ENCODE measurements around the gene ZNF91. TPM values are rescaled to one million over a fixed set of nuclear protein-coding genes. Genes with fewer than 3 reads are reported as not detected.
"Not testable (repeated sequence)": the region's sequence is repeated elsewhere in the genome, so short reads cannot be mapped to it uniquely, and the experiment has no call there.

ZNF91 gene
- total and polyA plus RNA-seq, 2 donors = 11.1 to 223 TPM

DNA sequence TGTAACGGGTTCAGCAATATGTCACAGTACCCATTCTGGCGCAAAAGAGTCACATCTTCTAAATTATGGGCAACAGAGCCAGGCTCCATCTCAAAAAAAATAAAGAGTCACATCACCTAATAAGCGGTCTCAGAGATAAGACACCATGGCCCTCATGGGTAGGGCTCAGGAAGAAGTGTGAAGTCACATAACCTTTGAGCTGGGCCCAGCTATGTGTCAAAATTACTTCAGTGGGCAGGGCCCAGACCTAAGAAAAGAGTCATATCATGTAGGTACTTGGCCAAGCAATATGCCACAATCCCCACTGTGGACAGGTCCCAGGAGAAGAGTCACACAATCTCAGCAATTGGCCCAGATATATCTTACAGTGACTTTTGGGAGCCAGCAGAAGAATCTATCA is 11.4 kb upstream of the ZNF91 start:
- no peak overlapping the region for H3K27ac ChIP-seq (ENCODE audit: low read depth)
- H3K4me3 ChIP-seq (ENCODE audit: low read depth, low read length) = no peak overlapping the region
- H3K4me1 ChIP-seq (ENCODE audit: insufficient read depth) = no peaks in the 10 kb centered on the region
- H3K36me3 ChIP-seq (ENCODE audit: insufficient read depth) = no peaks in the 10 kb centered on the region
- 98% methylated on average over 3 of the region's 3 CpGs for WGBS
- DNase-seq (ENCODE audit: extremely low spot score) = no peak

DNA sequence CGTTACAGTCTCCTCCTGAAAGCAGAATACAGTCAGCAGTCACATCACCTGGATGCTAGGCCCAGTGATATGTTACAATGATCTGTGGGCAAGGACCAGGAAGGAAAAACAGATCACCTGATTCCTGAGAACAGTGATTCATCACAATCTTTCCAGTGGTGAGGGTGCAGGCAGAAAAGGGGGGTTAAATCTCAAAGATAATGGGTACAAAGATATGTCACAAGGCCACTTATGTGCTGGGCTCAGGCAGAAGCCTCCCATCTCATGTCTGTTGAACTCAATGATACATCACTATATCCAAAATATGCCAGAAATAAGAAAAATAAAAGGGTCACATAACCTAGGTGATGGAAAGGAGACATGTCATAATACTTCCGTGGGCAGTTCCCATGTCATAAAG is 10.8 kb upstream of the ZNF91 start:
- H3K4me1 ChIP-seq (ENCODE audit: insufficient read depth) = no peaks in the 10 kb centered on the region
- no peaks in the 10 kb centered on the region for H3K36me3 ChIP-seq (ENCODE audit: insufficient read depth)
- no peak for DNase-seq (ENCODE audit: extremely low spot score)
- H3K27ac ChIP-seq (ENCODE audit: low read depth) = no peak overlapping the region
- H3K4me3 ChIP-seq (ENCODE audit: low read depth, low read length) = no peak overlapping the region
- WGBS = 90% methylated on average over 2 of the region's 2 CpGs

DNA sequence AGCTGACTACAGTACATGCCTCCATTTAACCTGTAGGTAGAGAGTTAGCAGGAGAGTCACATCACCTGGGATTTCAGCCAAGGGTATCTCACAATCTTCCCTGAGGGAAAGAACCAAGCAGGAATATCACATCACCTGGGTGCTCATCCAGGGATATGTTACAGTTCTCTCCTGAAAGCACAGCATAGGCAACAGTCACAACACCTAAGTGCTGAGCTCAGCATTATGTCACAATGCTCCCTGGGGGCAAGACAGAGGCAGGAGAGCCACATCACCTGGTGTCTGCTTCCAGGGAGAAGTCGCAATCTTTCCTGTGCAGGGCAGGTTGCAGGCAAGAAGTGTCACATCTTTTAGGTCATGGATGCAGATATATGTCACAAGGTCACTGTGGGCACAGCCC is 9.4 kb upstream of the ZNF91 start:
- WGBS = 95% methylated on average over 1 of the region's 1 CpG
- Histone ChIP-seq H3K4me3 (ENCODE audit: low read depth, low read length) (no peak overlapping the region), H3K4me1 (ENCODE audit: insufficient read depth) (no peaks in the 10 kb centered on the region), H3K27ac (ENCODE audit: low read depth) (no peak overlapping the region), H3K36me3 (ENCODE audit: insufficient read depth) (no peaks in the 10 kb centered on the region)
- DNase-seq (ENCODE audit: extremely low spot score) = no peak

DNA sequence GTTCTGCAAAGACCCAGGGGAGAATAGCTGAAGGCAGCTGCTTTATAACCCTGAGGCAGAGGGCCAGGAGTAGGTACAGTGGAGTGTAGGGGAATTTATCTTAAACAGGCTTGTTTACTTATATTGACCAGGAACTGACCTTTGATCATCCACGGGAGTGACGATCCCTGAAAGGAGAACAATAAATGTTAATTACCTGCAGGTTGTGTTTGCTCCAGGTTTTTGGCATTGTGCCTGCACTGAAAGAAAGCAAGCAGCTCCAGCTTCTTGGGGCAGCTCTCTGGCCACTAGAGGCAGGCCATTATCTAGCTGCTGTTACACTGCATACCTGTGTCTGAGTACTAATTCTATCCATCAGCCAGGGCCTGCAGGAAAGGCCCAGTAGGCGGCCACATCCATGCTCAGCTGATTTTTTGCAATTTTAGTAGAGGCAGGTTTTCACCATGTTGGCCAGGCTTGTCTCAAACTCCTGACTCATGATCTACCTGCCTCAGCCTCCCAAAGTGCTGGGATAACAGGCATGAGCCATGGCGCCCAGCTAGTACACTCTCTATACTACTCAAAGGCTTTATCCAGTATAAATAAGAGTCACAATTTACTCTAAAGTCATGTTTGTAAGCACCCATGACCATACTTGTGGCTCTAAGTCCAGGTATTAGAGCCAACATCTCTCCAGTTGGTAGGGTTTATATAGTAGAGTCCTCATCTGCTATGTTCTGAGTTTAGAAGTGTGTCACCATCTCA is 8.5 kb upstream of the ZNF91 start:
- H3K4me3 ChIP-seq (ENCODE audit: low read depth, low read length) = no peak overlapping the region
- H3K36me3 ChIP-seq (ENCODE audit: insufficient read depth) = no peaks in the 10 kb centered on the region
- 60% methylated on average over 4 of the region's 4 CpGs for WGBS
- H3K4me1 ChIP-seq (ENCODE audit: insufficient read depth) = no peaks in the 10 kb centered on the region
- DNase-seq (ENCODE audit: extremely low spot score) = no peak
- no peak overlapping the region for H3K27ac ChIP-seq (ENCODE audit: low read depth)

DNA sequence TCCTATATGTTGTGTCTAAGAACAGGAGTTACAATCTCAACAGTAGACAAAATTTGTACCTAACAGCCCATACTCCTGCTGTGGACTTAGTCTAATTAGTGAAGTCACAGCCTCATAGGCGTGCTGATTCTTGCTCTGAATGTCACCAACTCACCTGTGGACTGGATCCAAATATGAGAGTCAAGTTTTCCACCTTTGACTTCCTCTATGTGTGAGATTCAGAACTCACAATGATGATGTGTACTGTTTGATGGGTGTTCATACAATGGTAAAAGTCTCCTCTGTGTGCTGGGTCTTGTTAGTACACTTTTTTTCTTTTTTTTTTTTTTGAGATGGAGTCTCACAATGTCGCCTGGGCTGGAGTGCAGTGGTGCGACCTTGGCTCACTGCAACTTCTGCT is 7.8 kb upstream of the ZNF91 start:
- Histone ChIP-seq H3K4me1 (ENCODE audit: insufficient read depth) (no peaks in the 10 kb centered on the region), H3K4me3 (ENCODE audit: low read depth, low read length) (no peak overlapping the region), H3K27ac (ENCODE audit: low read depth) (no peak overlapping the region), H3K36me3 (ENCODE audit: insufficient read depth) (no peaks in the 10 kb centered on the region)
- 82% methylated on average over 3 of the region's 3 CpGs for WGBS
- DNase-seq (ENCODE audit: extremely low spot score) = no peak

DNA sequence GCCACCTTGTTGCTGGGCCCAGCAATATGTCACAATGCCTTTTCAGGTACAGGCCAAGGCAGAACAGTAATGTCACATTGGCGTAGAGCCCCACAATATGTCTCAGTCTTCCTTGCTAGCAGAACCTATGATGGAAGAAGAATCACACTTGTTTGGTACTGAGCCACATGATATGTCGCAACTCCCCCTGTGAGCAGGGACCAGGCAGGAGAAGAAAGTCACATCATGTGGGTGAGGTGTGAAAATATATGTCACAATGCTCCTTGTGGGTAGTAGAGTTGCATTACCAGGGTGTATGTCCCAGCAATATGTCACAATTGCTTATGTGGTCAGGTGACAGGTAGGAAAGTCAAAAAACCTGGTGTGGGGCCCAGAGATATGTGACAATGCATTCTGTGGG is 7.1 kb upstream of the ZNF91 start:
- DNase-seq (ENCODE audit: extremely low spot score) = no peak
- no peaks in the 10 kb centered on the region for H3K36me3 ChIP-seq (ENCODE audit: insufficient read depth)
- H3K4me3 ChIP-seq (ENCODE audit: low read depth, low read length) = no peak overlapping the region
- no peaks in the 10 kb centered on the region for H3K4me1 ChIP-seq (ENCODE audit: insufficient read depth)
- H3K27ac ChIP-seq (ENCODE audit: low read depth) = no peak overlapping the region
- WGBS = 93% methylated on average over 2 of the region's 2 CpGs

DNA sequence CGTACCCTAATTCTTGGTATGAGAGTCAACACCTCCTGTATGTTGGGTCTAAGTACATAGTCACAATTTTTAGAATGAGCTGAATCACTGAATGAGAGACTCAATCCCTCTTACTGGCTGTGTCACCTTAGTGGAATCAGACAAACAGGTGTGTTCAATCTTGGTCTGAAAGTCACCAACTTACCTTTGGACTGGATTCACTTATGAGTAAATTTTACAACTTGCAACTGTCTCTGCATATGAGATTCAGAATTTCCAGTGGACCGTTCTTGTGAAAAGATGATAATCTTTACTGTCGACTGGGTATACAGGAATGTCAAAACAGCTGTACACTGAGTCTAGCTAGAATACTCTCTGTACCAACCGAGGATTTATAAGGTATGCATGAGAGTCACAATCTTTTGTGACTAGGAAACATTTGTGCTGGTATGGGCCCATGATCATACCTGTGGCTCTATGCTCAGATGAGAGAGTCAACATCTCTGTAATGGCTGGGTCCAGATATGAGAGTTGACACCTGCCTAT is 5.9 kb upstream of the ZNF91 start:
- WGBS = 85% methylated on average over 4 of the region's 4 CpGs
- H3K4me1 ChIP-seq (ENCODE audit: insufficient read depth) = no peaks in the 10 kb centered on the region
- H3K4me3 ChIP-seq (ENCODE audit: low read depth, low read length) = no peak overlapping the region
- no peak overlapping the region for H3K27ac ChIP-seq (ENCODE audit: low read depth)
- no peaks in the 10 kb centered on the region for H3K36me3 ChIP-seq (ENCODE audit: insufficient read depth)
- DNase-seq (ENCODE audit: extremely low spot score) = no peak

DNA sequence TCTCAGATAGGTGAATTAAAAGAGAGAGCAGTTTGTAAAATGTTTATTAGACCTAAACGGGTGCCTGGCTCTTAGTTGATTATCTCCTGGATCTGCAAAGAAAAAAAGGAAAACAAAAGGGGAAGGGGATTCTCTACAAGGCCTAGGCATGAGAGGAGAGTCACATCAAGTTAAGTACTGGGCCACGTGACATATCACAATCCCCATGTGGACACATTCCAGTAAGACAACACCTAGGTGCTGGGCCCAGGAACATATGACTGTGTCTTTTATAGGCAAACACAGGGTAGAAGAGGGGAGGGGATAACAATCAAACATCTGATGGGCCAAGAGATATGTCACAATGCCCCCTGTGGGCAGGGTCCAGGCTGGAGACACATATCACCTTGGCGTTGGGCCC is 4.2 kb upstream of the ZNF91 start:
- no peak overlapping the region for H3K27ac ChIP-seq (ENCODE audit: low read depth)
- no peaks in the 10 kb centered on the region for H3K4me1 ChIP-seq (ENCODE audit: insufficient read depth)
- no peaks in the 10 kb centered on the region for H3K36me3 ChIP-seq (ENCODE audit: insufficient read depth)
- no peak for DNase-seq (ENCODE audit: extremely low spot score)
- WGBS = 79% methylated on average over 3 of the region's 3 CpGs
- no peak overlapping the region for H3K4me3 ChIP-seq (ENCODE audit: low read depth, low read length)

DNA sequence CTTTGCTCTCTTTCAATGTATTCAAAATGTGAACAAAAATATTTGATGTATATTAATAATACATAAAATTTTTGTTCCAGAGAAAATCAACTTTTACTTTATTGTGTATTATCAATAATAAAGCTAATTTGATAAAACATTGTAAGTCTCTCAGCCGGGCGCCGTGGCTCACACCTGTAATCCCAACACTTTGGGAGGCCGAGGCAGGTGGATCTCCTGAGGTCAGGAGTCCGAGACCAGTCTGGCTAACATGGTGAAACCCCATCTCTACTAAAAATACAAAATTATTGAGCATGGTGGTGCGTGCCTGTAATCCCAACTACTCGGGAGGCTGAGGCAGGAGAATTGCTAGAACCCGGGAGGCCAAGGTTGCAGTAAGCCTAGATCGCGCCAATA is 449 bp upstream of the ZNF91 start:
- 92% methylated on average over 10 of the region's 10 CpGs for WGBS
- not testable (repeated sequence) for DNase-seq (ENCODE audit: extremely low spot score); H3K4me3 ChIP-seq (ENCODE audit: low read depth, low read length); H3K4me1 ChIP-seq (ENCODE audit: insufficient read depth); H3K36me3 ChIP-seq (ENCODE audit: insufficient read depth); H3K27ac ChIP-seq (ENCODE audit: low read depth)

DNA sequence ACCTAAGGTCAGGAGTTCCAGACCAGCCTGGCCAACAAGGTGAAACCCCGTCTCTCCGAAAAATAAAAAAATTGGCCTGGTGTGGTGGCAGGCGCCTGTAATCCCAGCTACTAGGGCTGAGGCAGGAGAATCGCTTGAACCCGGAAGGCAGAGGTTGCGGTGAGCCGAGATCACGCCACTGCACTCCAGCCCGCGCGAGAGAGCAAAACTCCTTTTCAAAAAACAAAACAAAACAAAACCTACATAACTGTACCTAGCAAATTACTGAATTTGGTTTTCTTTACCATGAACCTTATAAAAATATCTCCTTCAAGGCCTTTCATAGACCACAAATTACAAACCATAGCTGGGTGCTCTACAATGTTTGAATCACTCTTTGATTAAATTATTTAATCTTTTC is 760 bp downstream of the ZNF91 start:
- peak overlapping the region; percentile 58 for H3K4me3 ChIP-seq (ENCODE audit: low read depth, low read length)
- no peaks in the 10 kb centered on the region for H3K36me3 ChIP-seq (ENCODE audit: insufficient read depth)
- WGBS = 1% methylated on average over 11 of the region's 11 CpGs
- DNase-seq (ENCODE audit: extremely low spot score) = no peak
- peaks cover 4% of the 10 kb centered on the region for H3K4me1 ChIP-seq (ENCODE audit: insufficient read depth)
- H3K27ac ChIP-seq (ENCODE audit: low read depth) = peak overlapping the region; percentile 97

DNA sequence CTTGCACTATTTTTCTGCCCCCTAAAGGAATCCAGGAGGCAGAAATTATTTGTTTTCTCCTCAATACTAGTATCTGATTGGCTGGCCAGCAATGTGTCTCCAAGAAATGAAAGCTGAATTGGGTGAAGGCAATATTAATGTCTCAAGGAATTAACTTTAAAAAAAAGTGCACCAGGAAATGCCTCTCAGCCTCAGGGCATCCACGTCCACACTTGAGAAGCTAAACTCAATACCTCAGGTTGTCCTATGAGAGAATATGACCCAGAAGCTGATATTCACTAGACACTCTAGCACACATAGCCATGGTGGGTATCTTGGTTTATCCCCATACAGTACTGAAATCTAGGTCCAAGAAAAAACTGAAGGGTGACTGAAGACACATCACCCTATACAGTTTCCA is 2.1 kb downstream of the ZNF91 start:
- Histone ChIP-seq H3K36me3 (ENCODE audit: insufficient read depth) (no peaks in the 10 kb centered on the region), H3K4me1 (ENCODE audit: insufficient read depth) (peaks cover 4% of the 10 kb centered on the region), H3K4me3 (ENCODE audit: low read depth, low read length) (no peak overlapping the region), H3K27ac (ENCODE audit: low read depth) (no peak overlapping the region)
- 66% methylated on average over 1 of the region's 1 CpG for WGBS
- DNase-seq (ENCODE audit: extremely low spot score) = no peak

DNA sequence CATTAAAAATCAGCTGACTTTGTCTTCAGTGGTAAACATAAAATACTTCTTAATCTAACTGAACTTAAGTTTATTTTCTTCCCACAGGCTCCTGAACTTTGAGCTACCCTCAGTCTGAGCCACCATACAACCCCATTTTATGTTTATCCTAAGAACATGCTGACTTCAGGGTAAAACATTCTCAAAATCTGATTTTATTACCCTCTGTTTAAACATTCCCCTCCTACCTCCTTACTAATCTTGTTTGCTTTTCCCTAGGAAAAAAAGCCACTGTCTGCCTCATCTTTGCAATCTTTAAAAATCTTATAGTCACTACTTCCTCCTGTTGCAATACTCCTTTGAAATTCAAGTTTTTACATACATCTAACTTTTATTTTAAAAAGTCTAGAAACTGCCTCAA is 4.0 kb downstream of the ZNF91 start:
- H3K27ac ChIP-seq (ENCODE audit: low read depth) = no peak overlapping the region
- H3K4me1 ChIP-seq (ENCODE audit: insufficient read depth) = peaks cover 4% of the 10 kb centered on the region
- H3K36me3 ChIP-seq (ENCODE audit: insufficient read depth) = peaks cover 2% of the 10 kb centered on the region
- H3K4me3 ChIP-seq (ENCODE audit: low read depth, low read length) = no peak overlapping the region
- no peak for DNase-seq (ENCODE audit: extremely low spot score)

DNA sequence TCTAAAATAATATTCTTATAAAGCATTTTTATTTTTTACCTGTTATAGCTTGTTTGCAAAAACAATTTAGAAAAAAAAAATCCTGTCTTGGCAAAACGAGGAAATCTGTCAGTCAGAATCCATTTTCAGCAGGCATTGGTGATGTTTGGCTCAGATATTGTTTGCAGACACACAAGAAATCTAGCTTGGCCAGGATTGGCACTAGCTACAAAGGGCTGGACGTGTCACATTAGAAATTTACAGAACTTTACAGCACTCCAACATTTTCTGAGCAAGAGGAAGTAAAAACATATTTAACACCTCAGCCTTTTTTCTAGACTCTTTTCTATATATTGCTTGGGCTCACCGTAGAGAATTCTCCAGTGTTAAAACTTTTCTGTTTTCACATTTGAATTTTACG is 9.9 kb downstream of the ZNF91 start:
- H3K4me1 ChIP-seq (ENCODE audit: insufficient read depth) = no peaks in the 10 kb centered on the region
- H3K36me3 ChIP-seq (ENCODE audit: insufficient read depth) = peaks cover 4% of the 10 kb centered on the region
- DNase-seq (ENCODE audit: extremely low spot score) = no peak
- 90% methylated on average over 4 of the region's 4 CpGs for WGBS
- H3K27ac ChIP-seq (ENCODE audit: low read depth) = no peak overlapping the region
- H3K4me3 ChIP-seq (ENCODE audit: low read depth, low read length) = no peak overlapping the region

DNA sequence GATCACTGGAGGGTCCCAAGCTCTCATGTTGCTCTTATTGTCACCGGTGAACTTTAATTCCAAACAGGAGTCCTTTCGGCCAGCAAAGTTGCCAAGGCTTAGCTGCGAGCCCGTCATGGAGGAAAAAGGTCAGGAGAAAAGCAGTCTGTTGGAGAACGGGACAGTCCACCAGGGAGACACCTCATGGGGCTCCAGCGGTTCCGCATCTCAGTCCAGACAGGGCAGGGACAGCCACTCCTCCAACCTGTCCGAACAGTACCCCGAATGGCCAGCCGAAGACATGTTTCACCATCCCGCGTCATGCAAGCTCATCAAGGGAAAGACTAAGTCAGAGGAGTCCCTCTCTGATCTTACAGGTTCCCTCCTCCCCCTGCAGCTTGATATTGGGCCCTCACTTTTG is 10.4 kb downstream of the ZNF91 start:
- Histone ChIP-seq H3K4me1 (ENCODE audit: insufficient read depth) (no peaks in the 10 kb centered on the region), H3K27ac (ENCODE audit: low read depth) (no peak overlapping the region), H3K4me3 (ENCODE audit: low read depth, low read length) (no peak overlapping the region), H3K36me3 (ENCODE audit: insufficient read depth) (peaks cover 4% of the 10 kb centered on the region)
- DNase-seq (ENCODE audit: extremely low spot score) = no peak
- WGBS = 97% methylated on average over 12 of the region's 12 CpGs

DNA sequence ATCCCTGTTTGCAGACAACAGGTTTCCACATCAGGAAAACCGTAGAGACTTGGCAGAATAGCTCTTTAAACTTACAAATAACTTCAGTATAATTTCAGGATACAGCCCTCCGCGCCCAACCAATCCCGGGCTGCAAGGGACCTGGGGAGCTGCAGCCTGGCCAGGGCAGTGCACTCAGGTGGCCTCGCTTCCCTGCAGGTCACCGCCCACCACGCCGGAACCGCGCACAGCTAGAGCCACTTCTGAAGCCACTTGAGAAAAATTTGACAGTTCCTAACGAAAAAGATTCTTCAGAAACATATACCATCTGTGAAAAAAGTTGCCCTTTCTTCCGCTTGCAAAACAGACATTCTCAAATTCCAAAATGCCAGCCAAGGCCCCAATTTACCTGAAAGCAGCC is 11.1 kb downstream of the ZNF91 start:
- no peak for DNase-seq (ENCODE audit: extremely low spot score)
- 97% methylated on average over 12 of the region's 12 CpGs for WGBS
- Histone ChIP-seq H3K27ac (ENCODE audit: low read depth) (no peak overlapping the region), H3K4me3 (ENCODE audit: low read depth, low read length) (no peak overlapping the region), H3K4me1 (ENCODE audit: insufficient read depth) (no peaks in the 10 kb centered on the region), H3K36me3 (ENCODE audit: insufficient read depth) (peaks cover 4% of the 10 kb centered on the region)

Data from urinary bladder (tissue), 4 donors.